HG02763 (cell line): ENCODE measurements around the gene EXTL1.

ENCODE experiments used
- ATAC-seq: cut with Tn5 transposase; IDR thresholded peaks from one replicate; pipeline ENCODE4 v1.9.1; 2021; ENCODE audit warnings: mild to moderate bottlenecking, moderate library complexity; ENCODE audit not compliant: unreplicated experiment

Gene EXTL1

GRCh38 chr1:25996966-25997827 is 24.4 kb upstream of the EXTL1 start:
- no peak for ATAC-seq

- ATAC-seq, result peak; percentile 97
Observed at GRCh38 chr1:25997828-25998761, 23.5 kb upstream of the EXTL1 start, which contains the start of gene PAFAH2. PAFAH2 (minus strand) TSS chr1:25998063; CDS start chr1:25990816, 7,247 bp downstream.

- no peak for ATAC-seq
Observed at GRCh38 chr1:25999041-25999800, 22.4 kb upstream of the EXTL1 start.

- no peak for ATAC-seq
Observed at GRCh38 chr1:26003262-26003661, 18.3 kb upstream of the EXTL1 start.

- no peak for ATAC-seq
Observed at GRCh38 chr1:26003756-26004155, 17.8 kb upstream of the EXTL1 start.

GRCh38 chr1:26005434-26006105 is 16.0 kb upstream of the EXTL1 start:
- ATAC-seq, result no peak

- no peak for ATAC-seq
Observed at GRCh38 chr1:26006710-26007109, 14.9 kb upstream of the EXTL1 start.

- no peak for ATAC-seq
Observed at GRCh38 chr1:26009796-26010447, 11.7 kb upstream of the EXTL1 start.

GRCh38 chr1:26010825-26011224 is 10.8 kb upstream of the EXTL1 start:
- no peak for ATAC-seq

GRCh38 chr1:26012864-26013263 is 8.7 kb upstream of the EXTL1 start:
- ATAC-seq, result no peak

GRCh38 chr1:26014179-26014578 is 7.4 kb upstream of the EXTL1 start:
- ATAC-seq, result no peak

GRCh38 chr1:26015358-26015757 is 6.2 kb upstream of the EXTL1 start:
- ATAC-seq, result no peak

GRCh38 chr1:26016258-26016952 is 5.2 kb upstream of the EXTL1 start:
- no peak for ATAC-seq

- no peak for ATAC-seq
Observed at GRCh38 chr1:26016953-26017545, 4.5 kb upstream of the EXTL1 start.

GRCh38 chr1:26017606-26018005 is 4.0 kb upstream of the EXTL1 start:
- no peak for ATAC-seq

GRCh38 chr1:26019641-26020315 is 1.8 kb upstream of the EXTL1 start:
- ATAC-seq, result no peak

GRCh38 chr1:26020330-26020768 is 1.2 kb upstream of the EXTL1 start:
- no peak for ATAC-seq

GRCh38 chr1:26020941-26021646 is 481 bp upstream of the EXTL1 start:
- no peak for ATAC-seq
